Astrocyte of the spinal cord (primary cell): ENCODE measurements around the gene FUBP3.
A peak's percentile ranks its signal among the peaks of the same experiment; 100 is the strongest.

Experiments used
- DNase-seq: peaks from one replicate; pipeline ENCODE4 v3.0.0; 2011; ENCODE audit warnings: low read depth, low spot score
- H3K4me3 ChIP-seq: 2 replicates; pipeline ENCODE4 v1.5.1; 2011; ENCODE audit warnings: low read depth, mild to moderate bottlenecking, low read length, moderate library complexity
- in situ Hi-C: cut with HindIII; loops from 2 replicates; pipeline ENCODE4 v1.10.0; 2017; ENCODE audit warnings: low sequenced_read_pairs
- TF ChIP-seq, protein P1 (sequence below): IDR thresholded peaks from 2 replicates; pipeline ENCODE4 v1.5.1; 2012; ENCODE audit warnings: low read depth, mild to moderate bottlenecking, low read length, inconsistent platforms

Gene FUBP3

DNA sequence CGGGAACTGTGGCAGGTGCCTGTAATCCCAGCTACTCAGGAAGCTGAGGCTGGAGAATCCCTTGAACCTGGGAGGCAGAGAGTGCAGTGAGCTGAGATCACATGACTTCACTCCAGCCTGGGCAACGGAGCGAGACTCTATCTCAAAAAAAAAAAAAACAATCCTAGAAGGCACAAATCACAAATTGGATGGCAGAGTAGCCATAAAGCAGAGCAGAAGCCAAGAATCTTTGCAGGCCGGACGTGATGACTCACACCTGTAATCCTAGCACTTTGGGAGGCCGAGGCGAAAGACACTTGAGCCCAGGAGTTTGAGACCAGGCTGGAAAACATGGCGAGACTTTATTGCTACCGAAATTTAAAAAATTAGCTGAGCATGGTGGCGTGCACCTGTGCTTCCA is 9.2 kb upstream of the FUBP3 start:
- no peak overlapping the region for H3K4me3 ChIP-seq
- peak; percentile 25 for DNase-seq
- in situ Hi-C loops = no loop called here
- TF ChIP-seq, protein P1, sequence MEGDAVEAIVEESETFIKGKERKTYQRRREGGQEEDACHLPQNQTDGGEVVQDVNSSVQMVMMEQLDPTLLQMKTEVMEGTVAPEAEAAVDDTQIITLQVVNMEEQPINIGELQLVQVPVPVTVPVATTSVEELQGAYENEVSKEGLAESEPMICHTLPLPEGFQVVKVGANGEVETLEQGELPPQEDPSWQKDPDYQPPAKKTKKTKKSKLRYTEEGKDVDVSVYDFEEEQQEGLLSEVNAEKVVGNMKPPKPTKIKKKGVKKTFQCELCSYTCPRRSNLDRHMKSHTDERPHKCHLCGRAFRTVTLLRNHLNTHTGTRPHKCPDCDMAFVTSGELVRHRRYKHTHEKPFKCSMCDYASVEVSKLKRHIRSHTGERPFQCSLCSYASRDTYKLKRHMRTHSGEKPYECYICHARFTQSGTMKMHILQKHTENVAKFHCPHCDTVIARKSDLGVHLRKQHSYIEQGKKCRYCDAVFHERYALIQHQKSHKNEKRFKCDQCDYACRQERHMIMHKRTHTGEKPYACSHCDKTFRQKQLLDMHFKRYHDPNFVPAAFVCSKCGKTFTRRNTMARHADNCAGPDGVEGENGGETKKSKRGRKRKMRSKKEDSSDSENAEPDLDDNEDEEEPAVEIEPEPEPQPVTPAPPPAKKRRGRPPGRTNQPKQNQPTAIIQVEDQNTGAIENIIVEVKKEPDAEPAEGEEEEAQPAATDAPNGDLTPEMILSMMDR = no peak

DNA sequence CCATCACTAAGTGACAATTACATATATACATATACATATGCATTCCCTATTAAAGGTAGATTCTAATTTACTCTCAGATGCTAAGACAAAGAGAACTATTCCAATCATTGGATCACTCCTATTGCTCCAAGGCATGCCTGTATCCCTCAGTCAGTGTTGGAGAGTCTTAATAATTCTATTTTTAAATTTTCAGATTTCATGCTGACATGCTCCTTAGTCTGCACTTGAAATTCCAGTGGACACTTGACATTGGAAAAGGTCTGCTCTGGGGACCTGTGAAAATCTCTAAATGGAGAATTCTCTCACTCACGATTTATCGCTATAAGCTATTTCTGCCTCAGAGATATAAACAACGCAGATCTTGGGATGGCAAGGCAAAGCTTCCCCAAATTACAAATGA is 3.9 kb upstream of the FUBP3 start:
- TF ChIP-seq, protein P1 = no peak
- H3K4me3 ChIP-seq = no peak overlapping the region
- in situ Hi-C loops = no loop called here

DNA sequence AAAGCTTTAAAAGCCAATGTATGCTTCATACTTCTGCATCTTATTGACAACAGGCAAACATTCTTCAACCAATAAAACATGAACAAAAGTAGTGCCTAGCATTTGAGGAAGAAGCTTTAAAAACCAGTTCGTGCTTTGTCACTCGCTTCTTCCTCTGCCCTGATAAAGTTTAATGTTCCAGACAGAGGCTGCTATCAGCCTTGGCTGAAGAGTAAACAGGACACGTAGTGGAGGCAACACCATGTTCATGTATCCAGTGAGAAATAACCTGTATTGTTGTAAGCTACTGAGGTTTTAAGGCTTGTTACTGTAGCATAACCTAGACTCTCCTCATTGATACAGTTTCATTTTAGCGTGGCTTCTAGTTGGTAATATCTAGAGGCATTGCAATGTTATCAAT is 3.2 kb upstream of the FUBP3 start:
- TF ChIP-seq, protein P1 = no peak
- no peak overlapping the region for H3K4me3 ChIP-seq
- no peak for DNase-seq
- in situ Hi-C loops = no loop called here

More for the DNA sequence above, 3.9 kb upstream of the FUBP3 start:
- no peak for DNase-seq

DNA sequence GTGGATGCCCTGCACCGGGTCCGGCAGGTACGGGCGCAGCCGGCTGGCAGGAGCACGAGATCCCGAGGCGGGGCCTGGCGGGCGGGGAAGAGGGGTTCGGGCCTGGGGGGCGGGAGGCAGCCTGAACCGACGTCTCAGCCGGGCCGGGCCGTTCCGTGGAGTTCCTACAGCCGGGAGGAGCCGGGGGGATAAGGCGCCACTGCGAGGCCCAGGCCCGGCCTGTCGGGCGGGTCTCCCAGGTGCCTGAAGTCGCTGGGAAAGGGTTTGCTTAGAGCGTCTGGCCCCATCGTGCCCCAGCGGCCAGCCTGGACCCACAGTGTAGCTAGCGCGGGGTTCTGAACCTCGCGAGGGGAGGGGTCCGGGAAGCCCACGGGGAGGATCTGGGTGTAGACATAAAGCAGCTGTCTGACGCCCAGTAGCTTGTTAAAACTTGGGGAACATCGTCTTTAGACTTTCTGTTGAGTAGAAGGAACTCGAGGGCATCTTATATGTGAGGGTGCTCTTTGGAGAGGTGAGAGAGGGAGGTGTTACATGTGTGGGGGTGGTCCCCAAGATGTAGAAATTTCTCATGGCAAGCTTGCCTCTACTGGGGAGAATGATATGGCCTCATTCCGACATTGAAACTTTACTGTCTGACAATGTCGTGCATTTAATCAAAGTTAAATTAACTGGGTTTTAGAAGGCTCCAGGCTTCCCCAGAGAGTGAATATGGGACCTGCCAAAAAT is 524 bp downstream of the FUBP3 start:
- H3K4me3 ChIP-seq = peak overlapping the region; percentile 97
- in situ Hi-C loops = no loop called here
- TF ChIP-seq, protein P1 = no peak
- DNase-seq = no peak

DNA sequence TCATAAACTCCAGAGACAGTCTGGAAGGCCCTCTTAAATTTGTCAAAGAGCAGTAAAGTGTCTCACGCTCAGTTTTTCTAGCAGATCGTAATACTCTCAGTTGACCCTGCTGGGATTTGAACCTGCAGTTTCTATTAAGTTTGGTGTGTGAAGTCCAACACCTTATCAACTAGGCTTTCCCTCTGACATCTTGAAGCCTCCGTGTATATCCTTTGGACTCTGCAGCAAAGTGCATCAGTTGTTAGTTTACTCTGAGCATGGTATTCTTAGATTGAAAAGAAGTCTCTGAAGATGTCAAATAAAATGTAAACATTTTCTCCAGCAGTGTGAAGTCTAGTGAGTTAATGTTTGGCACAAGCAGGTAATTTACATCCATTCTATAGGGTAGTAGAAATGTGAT is 2.4 kb downstream of the FUBP3 start:
- no peak for DNase-seq
- in situ Hi-C loops = no loop called here
- TF ChIP-seq, protein P1 = no peak
- no peak overlapping the region for H3K4me3 ChIP-seq

DNA sequence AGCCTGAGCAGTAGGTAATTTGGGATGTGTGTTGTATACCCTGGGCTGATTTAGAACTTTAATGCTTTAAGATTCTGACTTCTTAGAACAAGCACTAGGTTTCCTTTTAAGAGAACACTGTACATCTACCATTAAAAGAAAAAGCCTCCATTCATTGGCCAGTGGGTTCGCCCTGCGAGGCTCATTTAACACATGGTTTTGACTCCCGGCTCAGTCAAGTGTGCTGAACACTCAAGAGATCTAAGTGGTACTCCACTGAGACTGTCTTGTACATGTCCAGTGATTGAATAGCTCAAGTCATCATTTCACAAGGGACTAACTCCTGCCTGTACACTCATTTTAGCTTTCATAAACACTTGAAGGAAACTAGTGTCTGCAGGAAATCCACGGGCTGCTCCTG is 3.9 kb downstream of the FUBP3 start:
- no peak overlapping the region for H3K4me3 ChIP-seq
- in situ Hi-C loops = no loop called here
- TF ChIP-seq, protein P1 = no peak
- DNase-seq = no peak

DNA sequence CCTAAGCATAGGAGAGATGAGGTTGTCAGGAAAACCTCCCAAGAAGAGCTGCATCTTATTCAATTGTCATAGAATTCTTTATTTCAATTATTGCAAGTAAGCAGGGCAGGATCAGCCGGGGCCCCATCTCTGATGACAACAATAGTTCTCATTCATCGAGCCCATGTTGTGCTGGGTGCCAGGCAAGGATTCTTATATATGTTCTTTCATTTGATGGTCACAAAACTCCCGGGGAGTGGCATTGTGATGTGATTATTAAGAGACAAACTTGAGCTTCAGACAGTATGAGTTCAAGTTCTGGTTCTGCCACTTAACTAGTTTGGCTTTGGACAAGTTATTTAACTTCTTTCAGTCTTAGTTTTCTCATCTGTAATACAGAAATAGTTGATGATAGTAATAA is 8.5 kb downstream of the FUBP3 start:
- DNase-seq = no peak
- TF ChIP-seq, protein P1 = no peak
- no peak overlapping the region for H3K4me3 ChIP-seq
- in situ Hi-C loops = no loop called here
